Loucy (cell line): Measurements from ENCODE around the gene WFIKKN2.

ENCODE experiments used
- H2AFZ ChIP-seq: fragments of 200-600 bp; sonication (generic); 2 replicates; pipeline ENCODE4 v1.6.0; 2016; ENCODE audit warnings: antibody characterized with exemption, mild to moderate bottlenecking, low read length, moderate library complexity
- H3F3A ChIP-seq: fragments of 200-600 bp; 2 replicates; pipeline ENCODE4 v1.6.0; 2016; ENCODE audit warnings: antibody characterized with exemption, low read depth, mild to moderate bottlenecking
- H3K27me3 ChIP-seq: fragments of 200-600 bp; sonication (generic); 2 replicates; pipeline ENCODE4 v1.6.1; 2014; ENCODE audit warnings: low read length, mild to moderate bottlenecking; ENCODE audit not compliant: insufficient read depth, poor library complexity, severe bottlenecking
- H3K36me3 ChIP-seq: fragments of 200-600 bp; sonication (generic); 2 replicates; pipeline ENCODE4 v1.6.1; 2016; ENCODE audit warnings: low read length; ENCODE audit not compliant: insufficient read depth
- H3K4me1 ChIP-seq: fragments of 200-600 bp; sonication (generic); 2 replicates; pipeline ENCODE4 v1.5.1; 2014; ENCODE audit warnings: low read length, mild to moderate bottlenecking; ENCODE audit not compliant: insufficient read depth, poor library complexity, severe bottlenecking
- H3K4me2 ChIP-seq: fragments of 200-600 bp; sonication (generic); 2 replicates; pipeline ENCODE4 v1.6.0; 2014; ENCODE audit warnings: antibody characterized with exemption, low read length, low read depth, mild to moderate bottlenecking; ENCODE audit not compliant: poor library complexity, severe bottlenecking
- H3K4me3 ChIP-seq: fragments of 200-600 bp; sonication (generic); 2 replicates; pipeline ENCODE4 v1.5.1; 2014; ENCODE audit warnings: low read length, mild to moderate bottlenecking, mixed read lengths; ENCODE audit not compliant: poor library complexity, severe bottlenecking
- H3K79me2 ChIP-seq: fragments of 200-600 bp; sonication (generic); 2 replicates; pipeline ENCODE4 v1.6.1; 2014; ENCODE audit warnings: low read length; ENCODE audit not compliant: insufficient read depth
- H3K9ac ChIP-seq: fragments of 200-600 bp; sonication (generic); 2 replicates; pipeline ENCODE4 v1.6.0; 2014; ENCODE audit warnings: mild to moderate bottlenecking, low read depth, low read length, moderate library complexity; ENCODE audit not compliant: poor library complexity, severe bottlenecking
- H3K9me2 ChIP-seq: fragments of 200-600 bp; sonication (generic); replicated peaks from 2 replicates; pipeline ENCODE4 v1.6.1; 2016; ENCODE audit warnings: low read depth, low read length, mixed read lengths
- H3K9me3 ChIP-seq: fragments of 200-600 bp; sonication (generic); 2 replicates; pipeline ENCODE4 v1.6.1; 2014; ENCODE audit warnings: mild to moderate bottlenecking, antibody characterized with exemption, low read length, low read depth; ENCODE audit not compliant: insufficient read depth
- H4K20me1 ChIP-seq: fragments of 200-600 bp; sonication (generic); 2 replicates; pipeline ENCODE4 v1.6.0; 2014; ENCODE audit warnings: antibody characterized with exemption, low read length, mild to moderate bottlenecking; ENCODE audit not compliant: insufficient read depth, poor library complexity, severe bottlenecking
- EZH2phosphoT487 ChIP-seq: fragments of 200-600 bp; IDR thresholded peaks from 2 replicates; pipeline ENCODE4 v1.6.1; 2018; ENCODE audit warnings: antibody characterized with exemption, mild to moderate bottlenecking, moderate library complexity, borderline replicate concordance
- TF ChIP-seq, protein P1 (sequence below): fragments of 200-600 bp; sonication (generic); conservative IDR thresholded peaks from 2 replicates; pipeline ENCODE4 v1.5.1; 2014; ENCODE audit warnings: mild to moderate bottlenecking, antibody characterized with exemption, low read length

WFIKKN2 gene

DNA sequence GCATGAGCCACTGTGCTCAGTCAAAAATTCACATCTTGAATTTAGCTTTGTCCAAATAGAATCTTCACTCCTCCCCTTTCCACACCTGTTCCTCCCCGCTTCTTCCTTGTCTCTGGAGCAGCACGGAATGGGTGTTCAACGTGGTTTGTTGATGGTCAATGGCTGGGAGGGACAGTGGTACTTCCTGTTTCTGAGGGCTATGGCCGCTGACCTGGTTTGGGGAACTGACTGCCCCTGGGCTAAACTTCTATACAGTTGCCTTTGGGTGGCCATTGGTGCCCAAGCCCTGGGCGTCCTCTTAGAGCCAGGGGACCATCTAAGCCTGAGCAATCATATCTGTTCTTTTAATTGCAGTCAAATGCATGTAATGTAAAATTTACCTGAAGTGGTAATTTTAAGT is 19.1 kb upstream of the WFIKKN2 start:
- Histone ChIP-seq H3K4me2 (no peak overlapping the region), H3K79me2 (no peaks in the 10 kb centered on the region), H3K9me2 (no peaks in the 10 kb centered on the region), H3K27me3 (no peaks in the 10 kb centered on the region), H3K9ac (no peak overlapping the region), H2AFZ (no peak overlapping the region), H3K4me3 (no peak overlapping the region), H4K20me1 (no peaks in the 10 kb centered on the region), H3K9me3 (no peaks in the 10 kb centered on the region), H3K4me1 (peaks cover 3% of the 10 kb centered on the region), H3K36me3 (no peaks in the 10 kb centered on the region), H3F3A (no peaks in the 10 kb centered on the region)
- TF ChIP-seq EZH2phosphoT487: no peak
- TF ChIP-seq, protein P1, sequence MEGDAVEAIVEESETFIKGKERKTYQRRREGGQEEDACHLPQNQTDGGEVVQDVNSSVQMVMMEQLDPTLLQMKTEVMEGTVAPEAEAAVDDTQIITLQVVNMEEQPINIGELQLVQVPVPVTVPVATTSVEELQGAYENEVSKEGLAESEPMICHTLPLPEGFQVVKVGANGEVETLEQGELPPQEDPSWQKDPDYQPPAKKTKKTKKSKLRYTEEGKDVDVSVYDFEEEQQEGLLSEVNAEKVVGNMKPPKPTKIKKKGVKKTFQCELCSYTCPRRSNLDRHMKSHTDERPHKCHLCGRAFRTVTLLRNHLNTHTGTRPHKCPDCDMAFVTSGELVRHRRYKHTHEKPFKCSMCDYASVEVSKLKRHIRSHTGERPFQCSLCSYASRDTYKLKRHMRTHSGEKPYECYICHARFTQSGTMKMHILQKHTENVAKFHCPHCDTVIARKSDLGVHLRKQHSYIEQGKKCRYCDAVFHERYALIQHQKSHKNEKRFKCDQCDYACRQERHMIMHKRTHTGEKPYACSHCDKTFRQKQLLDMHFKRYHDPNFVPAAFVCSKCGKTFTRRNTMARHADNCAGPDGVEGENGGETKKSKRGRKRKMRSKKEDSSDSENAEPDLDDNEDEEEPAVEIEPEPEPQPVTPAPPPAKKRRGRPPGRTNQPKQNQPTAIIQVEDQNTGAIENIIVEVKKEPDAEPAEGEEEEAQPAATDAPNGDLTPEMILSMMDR: no peak

GRCh38 chr17:50816771-50817751 is 18.3 kb upstream of the WFIKKN2 start:
- Histone ChIP-seq H4K20me1 (no peaks in the 10 kb centered on the region), H3K79me2 (no peaks in the 10 kb centered on the region), H3K27me3 (no peaks in the 10 kb centered on the region), H3K9ac (no peak overlapping the region), H3K9me3 (no peaks in the 10 kb centered on the region), H3K9me2 (no peaks in the 10 kb centered on the region), H3K4me1 (peaks cover 3% of the 10 kb centered on the region), H3F3A (no peaks in the 10 kb centered on the region), H2AFZ (no peak overlapping the region), H3K4me3 (no peak overlapping the region), H3K4me2 (no peak overlapping the region), H3K36me3 (no peaks in the 10 kb centered on the region)
- no peak for TF ChIP-seq EZH2phosphoT487
- TF ChIP-seq, protein P1: peak; percentile 91

- Histone ChIP-seq H2AFZ (no peak overlapping the region), H3K9me3 (no peaks in the 10 kb centered on the region), H3K4me3 (no peak overlapping the region), H3F3A (no peaks in the 10 kb centered on the region), H3K79me2 (no peaks in the 10 kb centered on the region), H3K9ac (no peak overlapping the region), H3K4me1 (peaks cover 3% of the 10 kb centered on the region), H3K36me3 (no peaks in the 10 kb centered on the region), H3K4me2 (no peak overlapping the region), H3K27me3 (no peaks in the 10 kb centered on the region), H4K20me1 (no peaks in the 10 kb centered on the region), H3K9me2 (no peaks in the 10 kb centered on the region)
- no peak for TF ChIP-seq EZH2phosphoT487
- TF ChIP-seq, protein P1: no peak
These were observed 17.5 kb upstream of the WFIKKN2 start for GRCh38 chr17:50817838-50818237.
